GM23338 (cell line): ENCODE measurements around the gene IFRD1. TPM values are rescaled to one million over a fixed set of nuclear protein-coding genes. Genes with fewer than 3 reads are reported as not detected.

ENCODE experiments used
- ATAC-seq: fragments of 200-7000 bp; cut with Tn5 transposase; 3 replicates; pipeline ENCODE4 v1.9.1; 2020
- DNase-seq: peaks from one replicate; pipeline ENCODE4 v3.0.0-alpha.2; 2015; ENCODE audit warnings: low spot score
- H2AFZ ChIP-seq: fragments of 200-600 bp; sonication (generic); 2 replicates; pipeline ENCODE4 v1.8.0; 2016; ENCODE audit warnings: antibody characterized with exemption, mild to moderate bottlenecking, moderate library complexity
- H3F3A ChIP-seq: fragments of 200-600 bp; sonication (generic); replicated peaks from 2 replicates; pipeline ENCODE4 v1.8.0; 2017; ENCODE audit warnings: antibody characterized with exemption, mixed run types, low read depth
- H3K27ac ChIP-seq: fragments of 200-600 bp; sonication (generic); 2 replicates; pipeline ENCODE4 v1.6.1; 2016; ENCODE audit warnings: low read depth
- H3K27me3 ChIP-seq: fragments of 200-600 bp; sonication (generic); 2 replicates; pipeline ENCODE4 v1.8.0; 2016; ENCODE audit warnings: mild to moderate bottlenecking, mixed run types, moderate library complexity; ENCODE audit not compliant: insufficient read depth
- H3K36me3 ChIP-seq: fragments of 200-600 bp; sonication (generic); 2 replicates; pipeline ENCODE4 v1.8.0; 2016; ENCODE audit warnings: mild to moderate bottlenecking; ENCODE audit not compliant: insufficient read depth
- H3K4me1 ChIP-seq: fragments of 200-600 bp; sonication (generic); 2 replicates; pipeline ENCODE4 v1.8.0; 2016; ENCODE audit warnings: mild to moderate bottlenecking, moderate library complexity; ENCODE audit not compliant: insufficient read depth
- H3K4me2 ChIP-seq: fragments of 200-600 bp; sonication (generic); 2 replicates; pipeline ENCODE4 v1.7.1; 2017; ENCODE audit warnings: mixed run types
- H3K4me3 ChIP-seq: fragments of 200-600 bp; sonication (generic); 2 replicates; pipeline ENCODE4 v1.6.1; 2016; ENCODE audit warnings: mixed run types
- H3K79me2 ChIP-seq: fragments of 200-600 bp; sonication (generic); replicated peaks from 2 replicates; pipeline ENCODE4 v1.8.0; 2017; ENCODE audit warnings: mild to moderate bottlenecking; ENCODE audit not compliant: insufficient read depth
- H3K9me2 ChIP-seq: fragments of 200-600 bp; sonication (generic); 2 replicates; pipeline ENCODE4 v1.8.0; 2017; ENCODE audit not compliant: insufficient read depth
- H4K20me1 ChIP-seq: fragments of 200-600 bp; sonication (generic); replicated peaks from 2 replicates; pipeline ENCODE4 v1.8.0; 2017; ENCODE audit warnings: mild to moderate bottlenecking; ENCODE audit not compliant: insufficient read depth
- H3K27ac Mint-ChIP-seq: 2 replicates; pipeline ENCODE4 v1.8.0; 2020; ENCODE audit warnings: inconsistent platforms, mild to moderate bottlenecking, moderate library complexity, mixed read lengths
- H3K27me3 Mint-ChIP-seq: 3 replicates; pipeline ENCODE4 v1.8.0; 2022; ENCODE audit warnings: low read depth, mild to moderate bottlenecking, moderate library complexity, mixed read lengths, inconsistent platforms; ENCODE audit not compliant: insufficient read depth, poor library complexity
- H3K36me3 Mint-ChIP-seq: 3 replicates; pipeline ENCODE4 v1.8.0; 2021; ENCODE audit warnings: low read depth, mild to moderate bottlenecking, inconsistent platforms, moderate library complexity, mixed read lengths
- H3K4me1 Mint-ChIP-seq: 3 replicates; pipeline ENCODE4 v1.8.0; 2020; ENCODE audit warnings: mild to moderate bottlenecking, inconsistent platforms, mixed read lengths
- H3K4me3 Mint-ChIP-seq: 3 replicates; pipeline ENCODE4 v1.8.0; 2021; ENCODE audit warnings: moderate library complexity, mild to moderate bottlenecking, inconsistent platforms, mixed read lengths
- H3K9me3 Mint-ChIP-seq: 3 replicates; pipeline ENCODE4 v1.8.0; 2020; ENCODE audit warnings: moderate library complexity, mild to moderate bottlenecking, inconsistent platforms, mixed read lengths
- CREB1 ChIP-seq: fragments of 250-450 bp; sonication (Bioruptor Pico); IDR thresholded peaks from 2 replicates; pipeline ENCODE4 v1.5.0; 2020; ENCODE audit warnings: low read depth, mild to moderate bottlenecking, moderate library complexity
- CTCF ChIP-seq, 2 experiments: fragments of 200-600 bp in 1 of 2; sonication (generic) in 1 of 2; conservative IDR thresholded peaks; 2 replicates each; pipeline versions ENCODE4 v1.5.1 to v1.6.1; 2016 to 2017; ENCODE audit warnings: antibody characterized with exemption in 2 of 2, low read depth in 2 of 2, mild to moderate bottlenecking in 2 of 2, moderate library complexity in 1 of 2
- ETS1 ChIP-seq: IDR thresholded peaks from 2 replicates; pipeline ENCODE4 v1.6.1; 2016; ENCODE audit warnings: antibody characterized with exemption
- EZH2 ChIP-seq: fragments of 200-600 bp; sonication (generic); IDR thresholded peaks from one replicate; pipeline ENCODE4 v1.8.0; 2017; ENCODE audit warnings: antibody characterized with exemption, mild to moderate bottlenecking, low read depth; ENCODE audit not compliant: unreplicated experiment
- EZH2phosphoT487 ChIP-seq: fragments of 200-600 bp; sonication (generic); IDR thresholded peaks from one replicate; pipeline ENCODE4 v1.8.1; 2018; ENCODE audit warnings: antibody characterized with exemption; ENCODE audit not compliant: unreplicated experiment
- JUNB ChIP-seq: IDR thresholded peaks from one replicate; pipeline ENCODE4 v1.6.1; 2016; ENCODE audit warnings: antibody characterized with exemption; ENCODE audit not compliant: unreplicated experiment
- NANOG ChIP-seq: IDR thresholded peaks from 2 replicates; pipeline ENCODE4 v1.6.1; 2016; ENCODE audit warnings: antibody characterized with exemption, borderline replicate concordance
- POLR2AphosphoS5 ChIP-seq: IDR thresholded peaks from 2 replicates; pipeline ENCODE4 v1.6.1; 2016; ENCODE audit warnings: antibody characterized with exemption, low read depth
- REST ChIP-seq: IDR thresholded peaks from one replicate; pipeline ENCODE4 v1.6.1; 2018; ENCODE audit warnings: antibody characterized with exemption; ENCODE audit not compliant: unreplicated experiment
- STAT1 ChIP-seq: IDR thresholded peaks from one replicate; pipeline ENCODE4 v1.6.1; 2016; ENCODE audit warnings: antibody characterized with exemption; ENCODE audit not compliant: unreplicated experiment
- ZNF114 ChIP-seq: fragments of 250-450 bp; sonication (Bioruptor Pico); IDR thresholded peaks from 2 replicates; pipeline ENCODE4 v1.5.0; 2020; ENCODE audit warnings: mild to moderate bottlenecking, moderate library complexity
- ZNF331 ChIP-seq: fragments of 250-450 bp; sonication (Bioruptor Pico); IDR thresholded peaks from 2 replicates; pipeline ENCODE4 v1.5.0; 2020; ENCODE audit warnings: low read depth, mild to moderate bottlenecking, moderate library complexity
- ZNF462 ChIP-seq: fragments of 250-450 bp; sonication (Bioruptor Pico); IDR thresholded peaks from 2 replicates; pipeline ENCODE4 v1.5.0; 2020; ENCODE audit warnings: mild to moderate bottlenecking, moderate library complexity
- polyA plus RNA-seq: library from polyadenylated mRNA; unstranded; fragments of >200 nt; fragmentation: Nextera tagmentation; extraction: Ambion mirVana; gene quantifications from 2 replicates; pipeline ENCODE4 v1.2.1, GENCODE V29; 2016
- total RNA-seq: library from RNA; depleted of rRNA; stranded (reverse); fragments of >200 nt; shearing (Covaris generic); gene quantifications from 2 replicates; pipeline ENCODE4 v1.2.3, GENCODE V29; 2014

IFRD1 gene
- total and polyA plus RNA-seq, 2 experiments from 2014 or later: 69.6 to 73.6 TPM

- Histone ChIP-seq H3K36me3 (no peaks in the 10 kb centered on the region), H3K27ac (no peak overlapping the region), H3K4me3 (no peak overlapping the region), H3K9me2 (no peaks in the 10 kb centered on the region), H4K20me1 (no peaks in the 10 kb centered on the region), H3K79me2 (no peaks in the 10 kb centered on the region), H3K27me3 (no peaks in the 10 kb centered on the region), H3F3A (no peaks in the 10 kb centered on the region), H3K4me1 (no peaks in the 10 kb centered on the region), H2AFZ (no peak overlapping the region), H3K4me2 (no peak overlapping the region)
- Mint-ChIP-seq H3K27ac (no peak overlapping the region), H3K4me1 (peaks cover 4% of the 10 kb centered on the region; the same call in 2 of the 3 replicates), H3K4me3 (no peak overlapping the region), H3K9me3 (no peaks in the 10 kb centered on the region), H3K36me3 (no peaks in the 10 kb centered on the region), H3K27me3 (peaks cover 1% of the 10 kb centered on the region)
- ATAC-seq (no peak), DNase-seq (no peak)
- TF ChIP-seq CREB1 (CRISPR knock-in tag) (no peak), ZNF114 (CRISPR knock-in tag) (no peak), ZNF331 (no peak), JUNB (no peak), ZNF462 (CRISPR knock-in tag) (no peak), EZH2phosphoT487 (no peak), NANOG (no peak), ETS1 (no peak), EZH2 (no peak), CTCF (conservative IDR thresholded peaks at IDR 0.05; ENCODE audit: low read depth in 2 of 2) (no peak), POLR2AphosphoS5 (no peak), STAT1 (no peak), REST (no peak)
These were observed 67.2 kb downstream of the IFRD1 start for GRCh38 chr7:112517487-112517886.
